ENCODE results near the gene FAM107B. TPM values are rescaled to one million over a fixed set of nuclear protein-coding genes. Genes with fewer than 3 reads are reported as not detected.
"Not testable (repeated sequence)": the region's sequence is repeated elsewhere in the genome, so short reads cannot be mapped to it uniquely, and the experiment has no call there.

The FAM107B gene
- total RNA-seq, 2 donors from 2014 or later: 15.3 to 17.1 TPM

- ATAC-seq: no peak
- DNase-seq: no peak
- intact Hi-C loops (cut with DNase I): no loop called here
These were observed 100.2 kb downstream of the FAM107B start for GRCh38 chr10:14674376-14675050.

- intact Hi-C loops (cut with DNase I): no loop called here
- DNase-seq: no peak
- ATAC-seq: peak in 1 of 2 donors; percentile 59
These were observed 101.4 kb downstream of the FAM107B start for GRCh38 chr10:14673189-14673861.

GRCh38 chr10:14671386-14671831, 103.3 kb downstream of the FAM107B start:
- no peak for ATAC-seq
- DNase-seq: no peak
- intact Hi-C loops (cut with DNase I): no loop called here

GRCh38 chr10:14670551-14671240, 104.0 kb downstream of the FAM107B start:
- ATAC-seq (peak in 1 of 2 donors; percentile 74), DNase-seq (no peak)
- intact Hi-C loops (cut with DNase I): no loop called here

- intact Hi-C loops (cut with DNase I): no loop called here
- no peak for DNase-seq
- ATAC-seq: no peak
These were observed 105.1 kb downstream of the FAM107B start for GRCh38 chr10:14669576-14669975.

GRCh38 chr10:14667781-14668180, 106.9 kb downstream of the FAM107B start:
- ATAC-seq: no peak
- DNase-seq: no peak
- intact Hi-C loops (cut with DNase I): no loop called here

GRCh38 chr10:14667280-14667679, 107.4 kb downstream of the FAM107B start:
- no peak for ATAC-seq
- intact Hi-C loops (cut with DNase I): no loop called here
- DNase-seq: no peak

- DNase-seq (no peak), ATAC-seq (no peak)
- intact Hi-C loops (cut with DNase I): no loop called here
These were observed 108.5 kb downstream of the FAM107B start for GRCh38 chr10:14665865-14666857.

GRCh38 chr10:14665304-14665703, 109.4 kb downstream of the FAM107B start:
- ATAC-seq: peak in 1 of 2 donors; percentile 49
- intact Hi-C loops (cut with DNase I): no loop called here
- no peak for DNase-seq

- intact Hi-C loops (cut with DNase I): no loop called here
- no peak for ATAC-seq
- no peak for DNase-seq
These were observed 110.4 kb downstream of the FAM107B start for GRCh38 chr10:14664345-14664744.

- no peak for DNase-seq
- intact Hi-C loops (cut with DNase I): no loop called here
- peak in 1 of 2 donors; percentile 24 for ATAC-seq
These were observed 112.9 kb downstream of the FAM107B start for GRCh38 chr10:14661818-14662217.

GRCh38 chr10:14660831-14661230, 113.9 kb downstream of the FAM107B start:
- intact Hi-C loops (cut with DNase I): no loop called here
- DNase-seq: no peak
- no peak for ATAC-seq

GRCh38 chr10:14659626-14660196, 115.0 kb downstream of the FAM107B start:
- ATAC-seq (peak in 1 of 2 donors; percentile 62), DNase-seq (no peak)
- intact Hi-C loops (cut with DNase I): no loop called here

GRCh38 chr10:14659137-14659536, 115.6 kb downstream of the FAM107B start:
- DNase-seq; intact Hi-C loops (cut with DNase I); ATAC-seq: not testable (repeated sequence)

- DNase-seq (no peak), ATAC-seq (no peak)
- intact Hi-C loops (cut with DNase I): no loop called here
These were observed 116.2 kb downstream of the FAM107B start for GRCh38 chr10:14658331-14659127.

- DNase-seq (no peak), ATAC-seq (no peak)
- intact Hi-C loops (cut with DNase I): no loop called here
These were observed 118.5 kb downstream of the FAM107B start for GRCh38 chr10:14656052-14656730.

GRCh38 chr10:14654821-14655382, 119.8 kb downstream of the FAM107B start:
- DNase-seq (no peak), ATAC-seq (no peak)
- intact Hi-C loops (cut with DNase I): no loop called here
